Right lobe of liver (tissue), 6 donors: ENCODE results near the gene ELF3. TPM values are rescaled to one million over a fixed set of nuclear protein-coding genes. Genes with fewer than 3 reads are reported as not detected.
A peak's percentile ranks its signal among the peaks of the same experiment; 100 is the strongest.
"Not testable (repeated sequence)": the region's sequence is repeated elsewhere in the genome, so short reads cannot be mapped to it uniquely, and the experiment has no call there.

Experiments used
- ATAC-seq, 4 donors: fragments of 200-7000 bp; cut with Tn5 transposase; one replicate each; pipeline ENCODE4 v1.9.1; 2020; ENCODE audit warnings: mild to moderate bottlenecking in 4 of 4, moderate library complexity in 4 of 4
- DNase-seq, 3 donors: peaks; one replicate each; pipeline ENCODE4 v3.0.0-alpha.2; 2020
- H3K27ac ChIP-seq, 3 donors: fragments of 200-600 bp; one replicate each; pipeline ENCODE4 v1.8.0; 2022
- H3K27me3 ChIP-seq, 2 donors: fragments of 200-600 bp; one replicate each; pipeline ENCODE4 v1.8.0; 2022
- H3K36me3 ChIP-seq, 4 donors: fragments of 200-600 bp; sonication (generic) in 1 of 4; one replicate each; pipeline versions ENCODE4 v1.5.1 to v1.8.0; 2017 to 2022; ENCODE audit warnings: control low read depth in 1 of 4
- H3K4me1 ChIP-seq, 4 donors: fragments of 200-600 bp; sonication (generic) in 1 of 4; one replicate each; pipeline versions ENCODE4 v1.5.1 to v1.8.0; 2017 to 2022; ENCODE audit warnings: control low read depth in 1 of 4
- H3K4me3 ChIP-seq, 3 donors: fragments of 200-600 bp; one replicate each; pipeline ENCODE4 v1.8.0; 2022
- H3K9me3 ChIP-seq, 4 donors: fragments of 200-600 bp; sonication (generic) in 1 of 4; one replicate each; pipeline versions ENCODE4 v1.5.1 to v1.8.0; 2017 to 2022; ENCODE audit warnings: control low read depth in 1 of 4
- POLR2A ChIP-seq: fragments of 450-650 bp; IDR thresholded peaks from one replicate; pipeline ENCODE4 v1.6.1; 2017; ENCODE audit warnings: antibody characterized with exemption, mild to moderate bottlenecking
- WGBS: methylation state at CpG from one replicate; pipeline ENCODE4 v1.1.6; 2018; ENCODE audit warnings: low coverage, low lambda C conversion rate; ENCODE audit not compliant: insufficient coverage; ENCODE audit errors: missing lambda C conversion rate; 5-methylcytosine and 5-hydroxymethylcytosine counted together
- intact Hi-C, 2 donors: fragments of 100-400 bp; cut with DNase I; formaldehyde crosslinking; loops; one replicate each; pipeline versions ENCODE4 v1.11.2 to v1.14.1; 2022
- total RNA-seq, 6 experiments: library from RNA; depleted of rRNA in 2 of 6; stranded (reverse); fragments of >200 nt in 2 of 6; fragmentation: NEBNext Ultra II Directional in 3 of 6; extraction: Animal tissue kit (Norgen Biotek cat#: 25700) in 3 of 6; gene quantifications; one replicate each; pipeline versions ENCODE4 v1.1.0 to v1.2.4, GENCODE V29; 2016 to 2023
- TF ChIP-seq, protein P1 (sequence below), 4 donors: fragments of 200-600 bp in 3 of 4; fragments of 450-650 bp in 1 of 4; IDR thresholded peaks; one replicate each; pipeline versions ENCODE4 v1.5.1 to v1.8.0; 2016 to 2022; ENCODE audit warnings: antibody characterized with exemption in 4 of 4, mild to moderate bottlenecking in 2 of 4
- donor health status: DM: no; HTN: yes; CAD: no.
- donor health status: DM: no; HTN: no; CAD: no.
- donor health status: DM: no; HTN: no; CAD: no.
- donor health status: DM: no; HTN: yes; CAD: no.
- donor health status: DM: no; HTN: yes; CAD: no.

The ELF3 gene
- total RNA-seq, 6 experiments from 2014 or later: 12.6 to 266 (median 57.8) TPM

DNA sequence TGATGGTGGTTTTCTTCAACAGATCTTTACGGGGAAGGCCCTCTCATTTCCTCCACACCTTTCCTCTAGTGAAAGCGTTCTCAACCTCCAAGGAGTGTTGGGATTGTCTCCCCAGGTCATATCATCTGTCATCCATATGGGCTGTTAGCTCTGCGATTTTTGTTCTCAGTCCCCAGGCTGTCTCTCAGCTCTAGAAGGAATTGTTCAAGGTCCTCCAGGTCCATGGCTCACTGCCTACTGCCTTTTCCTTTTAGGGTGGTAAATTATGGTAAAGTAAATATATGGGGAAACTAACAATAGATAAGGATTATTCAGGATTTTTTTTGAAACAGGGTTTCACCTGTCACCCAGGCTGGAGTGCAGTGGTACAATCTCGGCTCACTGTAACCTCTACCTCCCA lies 37.6 kb downstream of the ELF3 start:
- ATAC-seq (no peak), DNase-seq (no peak)
- intact Hi-C loops: no loop called here
- Histone ChIP-seq H3K36me3 (no peaks in the 10 kb centered on the region), H3K27me3 (no peaks in the 10 kb centered on the region), H3K4me3 (no peak overlapping the region), H3K27ac (no peak overlapping the region), H3K4me1 (peaks cover 0 to 21% (median 9%) of the 10 kb centered on the region in 4 donors), H3K9me3 (no peaks in the 10 kb centered on the region)
- TF ChIP-seq, protein P1, sequence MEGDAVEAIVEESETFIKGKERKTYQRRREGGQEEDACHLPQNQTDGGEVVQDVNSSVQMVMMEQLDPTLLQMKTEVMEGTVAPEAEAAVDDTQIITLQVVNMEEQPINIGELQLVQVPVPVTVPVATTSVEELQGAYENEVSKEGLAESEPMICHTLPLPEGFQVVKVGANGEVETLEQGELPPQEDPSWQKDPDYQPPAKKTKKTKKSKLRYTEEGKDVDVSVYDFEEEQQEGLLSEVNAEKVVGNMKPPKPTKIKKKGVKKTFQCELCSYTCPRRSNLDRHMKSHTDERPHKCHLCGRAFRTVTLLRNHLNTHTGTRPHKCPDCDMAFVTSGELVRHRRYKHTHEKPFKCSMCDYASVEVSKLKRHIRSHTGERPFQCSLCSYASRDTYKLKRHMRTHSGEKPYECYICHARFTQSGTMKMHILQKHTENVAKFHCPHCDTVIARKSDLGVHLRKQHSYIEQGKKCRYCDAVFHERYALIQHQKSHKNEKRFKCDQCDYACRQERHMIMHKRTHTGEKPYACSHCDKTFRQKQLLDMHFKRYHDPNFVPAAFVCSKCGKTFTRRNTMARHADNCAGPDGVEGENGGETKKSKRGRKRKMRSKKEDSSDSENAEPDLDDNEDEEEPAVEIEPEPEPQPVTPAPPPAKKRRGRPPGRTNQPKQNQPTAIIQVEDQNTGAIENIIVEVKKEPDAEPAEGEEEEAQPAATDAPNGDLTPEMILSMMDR (IDR thresholded peaks at IDR 0.05): no peak
- no peak for TF ChIP-seq POLR2A
- 89% methylated on average over 4 of the region's 4 CpGs for WGBS

DNA sequence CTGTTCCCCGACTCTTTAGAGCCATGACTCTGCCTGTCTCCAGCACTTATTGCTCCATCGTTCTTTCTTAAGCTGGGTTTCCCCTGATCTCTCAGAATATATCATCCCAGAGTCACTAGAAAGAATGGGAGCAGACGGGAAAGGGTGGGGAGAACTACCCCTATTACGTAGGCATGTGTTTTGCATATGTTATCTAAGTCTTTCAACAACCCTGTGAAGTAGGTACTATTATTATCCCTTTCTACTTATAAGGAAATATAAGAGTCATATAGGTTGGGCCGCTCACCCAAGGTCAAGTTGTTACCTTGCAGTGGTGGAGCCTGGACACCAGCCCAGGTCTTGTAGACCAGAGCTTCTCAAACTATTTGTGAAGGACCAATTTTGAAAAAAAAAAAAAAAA lies 38.7 kb downstream of the ELF3 start:
- Histone ChIP-seq H3K36me3 (no peaks in the 10 kb centered on the region), H3K27me3 (no peaks in the 10 kb centered on the region), H3K4me3 (no peak overlapping the region), H3K27ac (no peak overlapping the region), H3K9me3 (no peaks in the 10 kb centered on the region), H3K4me1 (peaks cover 0 to 18% (median 7%) of the 10 kb centered on the region in 4 donors)
- ATAC-seq (no peak), DNase-seq (no peak)
- intact Hi-C loops: no loop called here
- TF ChIP-seq, protein P1 (IDR thresholded peaks at IDR 0.05): no peak
- no peak for TF ChIP-seq POLR2A
- WGBS: 76% methylated on average over 5 of the region's 5 CpGs

DNA sequence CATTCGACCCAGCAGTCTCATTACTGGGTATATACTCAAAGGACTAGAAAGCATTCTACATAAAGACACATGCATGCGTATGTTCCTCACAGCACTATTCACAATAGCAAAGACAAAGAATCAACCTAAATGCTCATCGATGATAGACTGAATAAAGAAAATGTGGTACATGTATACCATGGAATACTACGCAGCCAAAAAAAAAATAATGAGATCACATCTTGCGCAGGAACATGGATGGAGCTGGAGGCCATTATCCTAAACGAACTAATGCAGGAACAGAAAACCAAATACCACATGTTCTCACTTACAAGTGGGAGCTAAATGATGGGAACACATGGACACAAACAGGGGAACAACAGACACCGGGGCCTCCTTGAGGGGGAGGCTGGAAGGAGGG lies 43.7 kb downstream of the ELF3 start:
- Histone ChIP-seq H3K36me3 (no peaks in the 10 kb centered on the region), H3K4me3 (no peak overlapping the region), H3K9me3 (no peaks in the 10 kb centered on the region), H3K27ac (no peak overlapping the region), H3K27me3 (no peaks in the 10 kb centered on the region), H3K4me1 (peaks cover 0 to 19% (median 0%) of the 10 kb centered on the region in 4 donors)
- intact Hi-C loops: no loop called here
- TF ChIP-seq POLR2A: no peak
- TF ChIP-seq, protein P1 (IDR thresholded peaks at IDR 0.05): no peak
- DNase-seq (no peak), ATAC-seq (no peak)
- 80% methylated on average over 7 of the region's 7 CpGs for WGBS

DNA sequence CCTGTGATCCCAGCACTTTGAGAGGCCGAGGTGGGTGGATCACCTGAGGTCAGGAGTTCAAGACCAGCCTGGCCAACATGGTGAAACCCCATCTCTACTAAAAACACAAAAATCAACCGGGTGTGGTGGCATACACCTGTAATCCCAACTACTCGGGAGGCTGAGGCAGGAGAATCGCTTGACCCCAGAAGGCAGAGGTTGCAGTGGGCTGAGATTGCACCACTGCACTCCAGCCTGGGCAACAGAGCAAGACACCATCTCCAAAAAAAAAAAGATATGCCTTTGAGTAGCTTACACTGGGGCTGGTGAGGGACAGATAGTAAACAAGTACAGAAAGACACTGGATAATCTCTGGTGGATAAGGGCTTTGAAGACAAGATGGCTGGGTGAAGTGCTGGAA lies 44.3 kb downstream of the ELF3 start:
- intact Hi-C loops, DNase-seq, H3K9me3 ChIP-seq, ATAC-seq, H3K27me3 ChIP-seq, H3K27ac ChIP-seq, H3K36me3 ChIP-seq, H3K4me3 ChIP-seq: not testable (repeated sequence)
- 66% methylated on average over 3 of the region's 4 CpGs for WGBS
- H3K4me1 ChIP-seq: peaks cover 0 to 19% (median 0%) of the 10 kb centered on the region in 4 donors

DNA sequence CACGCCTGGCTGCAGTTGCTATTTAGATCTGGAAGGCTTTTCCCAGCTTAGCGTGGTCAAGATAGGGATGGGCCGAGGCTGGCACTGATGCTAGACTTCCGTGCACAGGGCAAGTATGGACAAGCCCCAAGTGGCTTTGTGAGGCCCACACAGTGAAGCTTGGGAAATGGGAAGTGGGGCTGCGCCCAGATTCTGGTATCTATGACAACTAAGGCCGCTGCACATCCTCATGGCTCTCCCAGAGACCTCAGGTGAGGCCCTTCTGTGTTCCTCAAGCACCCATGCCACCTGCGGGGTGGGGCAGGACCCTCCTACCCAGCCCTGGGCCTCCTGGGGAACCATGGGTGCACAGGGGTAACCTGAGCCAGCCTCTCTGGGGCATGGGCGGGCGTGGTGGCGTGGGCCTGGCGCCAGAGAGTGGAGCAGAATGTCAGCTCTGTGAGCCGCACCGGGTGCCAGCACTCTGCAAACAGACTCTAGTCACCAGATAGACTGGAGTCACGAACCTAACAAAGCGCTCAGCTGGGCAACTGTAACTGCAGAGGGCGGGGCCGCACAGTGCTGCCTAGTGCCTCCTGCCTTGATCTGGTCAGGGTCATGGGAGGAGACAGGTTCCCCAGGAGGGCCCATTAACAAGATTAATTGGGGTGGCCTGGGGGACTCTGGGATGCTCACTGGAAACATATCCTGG lies 46.4 kb downstream of the ELF3 start:
- Histone ChIP-seq H3K9me3 (no peaks in the 10 kb centered on the region), H3K27me3 (no peaks in the 10 kb centered on the region), H3K27ac (peak overlapping the region in 1 of 3 donors; percentile 36), H3K36me3 (no peaks in the 10 kb centered on the region), H3K4me3 (no peak overlapping the region), H3K4me1 (peaks cover 0 to 19% (median 0%) of the 10 kb centered on the region in 4 donors)
- intact Hi-C loops: no loop called here
- TF ChIP-seq, protein P1 (IDR thresholded peaks at IDR 0.05): no peak
- TF ChIP-seq POLR2A: no peak
- WGBS: 71% methylated on average over 3 of the region's 17 CpGs
- peak; percentile 84 to 89 (median 87) for DNase-seq
- ATAC-seq: peak; percentile 90 to 97 (median 92)

DNA sequence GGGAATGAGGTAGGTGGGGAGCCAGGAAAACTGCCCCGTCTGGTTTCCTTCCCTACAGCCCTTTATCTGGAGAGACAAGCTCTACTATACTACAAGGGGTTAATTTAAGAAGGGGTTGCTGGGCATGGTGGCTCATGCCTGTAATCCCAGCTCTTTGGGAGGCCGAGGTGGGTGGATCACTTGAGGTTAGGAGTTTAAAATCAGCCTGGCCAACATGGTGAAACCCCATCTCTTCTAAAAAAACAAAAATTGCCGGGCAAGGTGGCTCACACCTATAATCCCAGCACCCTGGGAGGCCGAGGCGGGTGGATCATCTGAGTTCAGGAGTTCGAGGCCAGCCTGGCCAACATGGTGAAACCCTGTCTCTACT lies 46.9 kb downstream of the ELF3 start:
- 76% methylated on average over 4 of the region's 6 CpGs for WGBS
- H3K27me3 ChIP-seq, DNase-seq, H3K36me3 ChIP-seq, ATAC-seq, H3K9me3 ChIP-seq, H3K4me3 ChIP-seq, intact Hi-C loops: not testable (repeated sequence)
- Histone ChIP-seq H3K27ac (peak overlapping the region in 1 of 3 donors; percentile 36), H3K4me1 (peaks cover 0 to 19% (median 0%) of the 10 kb centered on the region in 4 donors)
